ENCODE measurements around the gene GNB1L. TPM values are rescaled to one million over a fixed set of nuclear protein-coding genes. Genes with fewer than 3 reads are reported as not detected.

GNB1L gene
- total and polyA plus RNA-seq, 4 donors, result 4.5 to 9.3 (median 6.7) TPM

GRCh38 chr22:19788661-19789225, 65.9 kb downstream of the GNB1L start:
- H3K9ac ChIP-seq (ENCODE audit: insufficient read depth in 1 of 2, low read length in 2 of 2), result no peak overlapping the region
- no peak overlapping the region for H3K4me3 ChIP-seq
- H3K36me3 ChIP-seq (ENCODE audit: control insufficient read depth in 4 of 4, insufficient read depth in 4 of 4, low read length in 4 of 4), result peaks cover 0 to 4% (median 0%) of the 10 kb centered on the region in 4 donors
- DNase-seq (no peak), ATAC-seq (ENCODE audit: insufficient read depth, low FRiP score) (no peak)
- no peaks in the 10 kb centered on the region for H3K27me3 ChIP-seq (ENCODE audit: control insufficient read depth in 3 of 3, insufficient read depth in 3 of 3, low read length in 2 of 3)
- H3K9me3 ChIP-seq (ENCODE audit: control insufficient read depth in 4 of 4, insufficient read depth in 3 of 4, low read length in 3 of 4), result peaks cover 0 to 6% (median 2%) of the 10 kb centered on the region in 4 donors
- WGBS, 2 donors, result 97% methylated on average over 34 of the region's 34 CpGs
- no peak for TF ChIP-seq CTCF (IDR thresholded peaks at IDR 0.05; ENCODE audit: control extremely low read depth, extremely low read depth)
- no peaks in the 10 kb centered on the region for H3K4me1 ChIP-seq (ENCODE audit: control insufficient read depth in 5 of 5, insufficient read depth in 5 of 5, low read length in 5 of 5)
- no peak overlapping the region for H3K27ac ChIP-seq (ENCODE audit: low read depth in 1 of 2, low read length in 1 of 2)

DNA sequence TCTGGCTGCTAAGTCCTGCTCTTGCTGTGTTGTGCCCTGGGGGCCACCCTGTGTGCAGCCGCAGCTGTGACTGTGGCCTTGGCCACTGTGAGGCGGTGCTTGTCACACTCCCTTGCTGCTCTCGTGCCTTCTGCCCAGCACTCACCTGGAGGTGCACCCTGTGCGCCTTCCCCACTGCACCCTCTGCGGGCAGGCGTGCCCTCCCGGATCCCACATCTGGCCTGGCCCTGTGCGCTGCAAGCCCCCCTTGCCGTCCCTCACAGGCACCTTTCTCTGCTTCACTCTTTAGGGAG, 66.9 kb downstream of the GNB1L start:
- no peak overlapping the region for H3K27ac ChIP-seq (ENCODE audit: low read depth in 1 of 2, low read length in 1 of 2)
- H3K4me1 ChIP-seq (ENCODE audit: control insufficient read depth in 5 of 5, insufficient read depth in 5 of 5, low read length in 5 of 5), result no peaks in the 10 kb centered on the region
- DNase-seq (no peak), ATAC-seq (ENCODE audit: insufficient read depth, low FRiP score) (no peak)
- no peaks in the 10 kb centered on the region for H3K27me3 ChIP-seq (ENCODE audit: control insufficient read depth in 3 of 3, insufficient read depth in 3 of 3, low read length in 2 of 3)
- H3K4me3 ChIP-seq, result no peak overlapping the region
- WGBS, 2 donors, result 95 to 100% methylated on average over 9 of the region's 9 CpGs
- no peak overlapping the region for H3K9ac ChIP-seq (ENCODE audit: insufficient read depth in 1 of 2, low read length in 2 of 2)
- no peak for TF ChIP-seq CTCF (IDR thresholded peaks at IDR 0.05; ENCODE audit: control extremely low read depth, extremely low read depth)
- peaks cover 0 to 4% (median 0%) of the 10 kb centered on the region in 4 donors for H3K36me3 ChIP-seq (ENCODE audit: control insufficient read depth in 4 of 4, insufficient read depth in 4 of 4, low read length in 4 of 4)
- peaks cover 0 to 9% (median 0%) of the 10 kb centered on the region in 4 donors for H3K9me3 ChIP-seq (ENCODE audit: control insufficient read depth in 4 of 4, insufficient read depth in 3 of 4, low read length in 3 of 4)

- ATAC-seq (ENCODE audit: insufficient read depth, low FRiP score), result no peak
- Histone ChIP-seq H3K27me3 (ENCODE audit: control insufficient read depth in 3 of 3, insufficient read depth in 3 of 3, low read length in 2 of 3) (no peaks in the 10 kb centered on the region), H3K4me3 (no peak overlapping the region), H3K9ac (ENCODE audit: insufficient read depth in 1 of 2, low read length in 2 of 2) (no peak overlapping the region), H3K9me3 (ENCODE audit: control insufficient read depth in 4 of 4, insufficient read depth in 3 of 4, low read length in 3 of 4) (peaks cover 0 to 8% (median 0%) of the 10 kb centered on the region in 4 donors), H3K36me3 (ENCODE audit: control insufficient read depth in 4 of 4, insufficient read depth in 4 of 4, low read length in 4 of 4) (peaks cover 0 to 4% (median 0%) of the 10 kb centered on the region in 4 donors), H3K4me1 (ENCODE audit: control insufficient read depth in 5 of 5, insufficient read depth in 5 of 5, low read length in 5 of 5) (no peaks in the 10 kb centered on the region), H3K27ac (ENCODE audit: low read depth in 1 of 2, low read length in 1 of 2) (no peak overlapping the region)
- no peak for DNase-seq
- 94 to 96% methylated on average over 28 of the region's 28 CpGs for WGBS, 2 donors
- no peak for TF ChIP-seq CTCF (IDR thresholded peaks at IDR 0.05; ENCODE audit: control extremely low read depth, extremely low read depth)
These were observed 67.5 kb downstream of the GNB1L start for GRCh38 chr22:19786959-19787848.
